Memory B cell (primary cell): ENCODE results near the gene SESN2.

Experiments used
- ATAC-seq: fragments of 150-1000 bp; cut with Tn5 transposase; 2 replicates; pipeline ENCODE4 v1.10.0; 2021; ENCODE audit warnings: low read depth, mild to moderate bottlenecking, moderate library complexity
- DNase-seq, 2 donors: peaks; one replicate each; pipeline ENCODE4 v3.0.0; 2022; ENCODE audit warnings: low spot score in 2 of 2
- H3K27ac Mint-ChIP-seq: one replicate; pipeline ENCODE4 v1.8.0; 2022; ENCODE audit warnings: mild to moderate bottlenecking, moderate library complexity, mixed read lengths
- H3K27me3 Mint-ChIP-seq: one replicate; pipeline ENCODE4 v1.8.0; 2022; ENCODE audit warnings: mixed read lengths
- H3K36me3 Mint-ChIP-seq: one replicate; pipeline ENCODE4 v1.8.0; 2022; ENCODE audit warnings: mild to moderate bottlenecking, mixed read lengths
- H3K4me1 Mint-ChIP-seq: one replicate; pipeline ENCODE4 v1.8.0; 2022; ENCODE audit warnings: mixed read lengths
- H3K4me3 Mint-ChIP-seq: one replicate; pipeline ENCODE4 v1.8.0; 2022; ENCODE audit warnings: mild to moderate bottlenecking, moderate library complexity, mixed read lengths
- H3K9me3 Mint-ChIP-seq: one replicate; pipeline ENCODE4 v1.8.0; 2022; ENCODE audit warnings: mixed read lengths

The SESN2 gene

GRCh38 chr1:28265577-28265976 is 6.3 kb downstream of the SESN2 start:
- DNase-seq: no peak
- Mint-ChIP-seq H3K27me3 (no peaks in the 10 kb centered on the region), H3K4me1 (peaks cover 15% of the 10 kb centered on the region), H3K27ac (no peak overlapping the region), H3K36me3 (peaks cover 2% of the 10 kb centered on the region), H3K4me3 (no peak overlapping the region), H3K9me3 (no peaks in the 10 kb centered on the region)
- no peak for ATAC-seq

GRCh38 chr1:28266920-28267322 is 7.6 kb downstream of the SESN2 start:
- Mint-ChIP-seq H3K4me1 (peaks cover 6% of the 10 kb centered on the region), H3K27ac (no peak overlapping the region), H3K4me3 (no peak overlapping the region), H3K27me3 (no peaks in the 10 kb centered on the region), H3K9me3 (no peaks in the 10 kb centered on the region), H3K36me3 (peaks cover 2% of the 10 kb centered on the region)
- DNase-seq (no peak), ATAC-seq (no peak)

DNA sequence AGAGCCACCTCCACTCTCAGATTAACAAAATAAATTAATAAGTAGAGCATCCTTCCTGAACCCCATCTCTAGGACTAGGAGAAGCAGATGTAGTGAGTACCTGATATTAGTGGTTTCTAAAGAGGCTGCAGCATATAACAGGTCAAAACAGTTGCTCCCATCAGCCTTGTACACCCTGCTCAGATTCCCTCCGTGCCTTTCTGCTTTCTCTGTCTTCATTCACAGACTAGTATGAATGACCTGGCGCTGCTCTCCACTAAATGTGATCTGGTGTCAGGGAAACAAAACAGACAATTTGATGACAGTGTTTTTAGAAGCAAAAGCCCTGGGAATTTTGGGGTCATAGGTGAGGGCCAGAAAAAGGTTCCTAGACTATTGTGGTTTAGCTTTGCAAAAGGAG is 8.3 kb downstream of the SESN2 start:
- Mint-ChIP-seq H3K9me3 (no peaks in the 10 kb centered on the region), H3K27me3 (no peaks in the 10 kb centered on the region), H3K4me3 (no peak overlapping the region), H3K36me3 (peaks cover 2% of the 10 kb centered on the region), H3K27ac (no peak overlapping the region), H3K4me1 (peaks cover 6% of the 10 kb centered on the region)
- no peak for ATAC-seq
- DNase-seq: no peak

GRCh38 chr1:28269529-28269928 is 10.2 kb downstream of the SESN2 start:
- Mint-ChIP-seq H3K4me3 (no peak overlapping the region), H3K27ac (no peak overlapping the region), H3K27me3 (no peaks in the 10 kb centered on the region), H3K4me1 (peaks cover 2% of the 10 kb centered on the region), H3K36me3 (peaks cover 2% of the 10 kb centered on the region), H3K9me3 (no peaks in the 10 kb centered on the region)
- ATAC-seq (no peak), DNase-seq (no peak)

DNA sequence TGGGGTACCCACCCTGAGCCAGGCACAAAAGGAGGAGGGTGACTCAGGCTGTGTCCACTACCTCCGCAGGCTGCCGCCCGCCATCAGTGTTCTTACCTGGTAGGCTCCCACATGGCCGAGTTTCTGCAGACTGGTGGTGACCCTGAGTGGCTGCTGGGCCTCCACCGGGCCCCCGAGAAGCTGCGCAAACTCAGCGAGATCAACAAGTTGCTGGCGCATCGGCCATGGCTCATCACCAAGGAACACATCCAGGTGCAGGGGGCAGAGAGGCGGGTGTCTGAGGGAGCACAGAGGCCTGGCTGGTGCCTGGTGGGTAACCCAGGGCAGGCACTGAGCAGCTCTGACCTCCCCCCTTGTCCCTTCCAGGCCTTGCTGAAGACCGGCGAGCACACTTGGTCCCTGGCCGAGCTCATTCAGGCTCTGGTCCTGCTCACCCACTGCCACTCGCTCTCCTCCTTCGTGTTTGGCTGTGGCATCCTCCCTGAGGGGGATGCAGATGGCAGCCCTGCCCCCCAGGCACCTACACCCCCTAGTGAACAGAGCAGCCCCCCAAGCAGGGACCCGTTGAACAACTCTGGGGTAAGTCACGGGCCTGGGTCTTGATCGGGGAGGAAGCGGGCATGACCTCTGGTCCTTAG is 13.0 kb downstream of the SESN2 start:
- H3K4me1 Mint-ChIP-seq: peaks cover 2% of the 10 kb centered on the region
- no peaks in the 10 kb centered on the region for H3K27me3 Mint-ChIP-seq
- no peak for ATAC-seq
- no peak for DNase-seq
- H3K36me3 Mint-ChIP-seq: peaks cover 7% of the 10 kb centered on the region
- H3K4me3 Mint-ChIP-seq: no peak overlapping the region
- no peaks in the 10 kb centered on the region for H3K9me3 Mint-ChIP-seq
- no peak overlapping the region for H3K27ac Mint-ChIP-seq

DNA sequence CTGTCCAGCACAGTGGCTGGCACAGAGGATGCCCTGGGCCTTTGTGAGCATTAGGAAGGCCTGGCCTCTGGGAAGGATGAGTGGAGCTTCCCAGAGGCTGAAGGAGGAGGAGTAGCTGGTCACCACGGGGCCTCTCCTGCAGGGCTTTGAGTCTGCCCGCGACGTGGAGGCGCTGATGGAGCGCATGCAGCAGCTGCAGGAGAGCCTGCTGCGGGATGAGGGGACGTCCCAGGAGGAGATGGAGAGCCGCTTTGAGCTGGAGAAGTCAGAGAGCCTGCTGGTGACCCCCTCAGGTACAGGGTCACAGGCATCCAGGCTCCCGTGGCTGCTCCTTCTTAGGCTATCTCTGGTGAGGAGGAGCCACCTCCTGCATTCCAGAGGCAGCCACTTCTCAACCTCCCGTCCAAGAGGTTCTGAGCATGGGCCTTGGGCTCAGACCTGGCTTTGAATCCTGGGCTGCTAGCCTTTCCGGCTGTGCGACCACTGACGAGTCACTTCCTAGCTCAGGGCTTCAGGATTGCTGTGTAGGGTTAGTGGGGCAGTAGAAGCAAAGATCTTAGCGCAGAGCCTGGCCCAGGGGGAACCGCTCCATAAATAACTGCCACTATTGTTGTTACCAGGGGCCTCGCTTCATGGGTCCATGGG is 14.0 kb downstream of the SESN2 start:
- H3K36me3 Mint-ChIP-seq: peaks cover 11% of the 10 kb centered on the region
- H3K4me3 Mint-ChIP-seq: no peak overlapping the region
- H3K4me1 Mint-ChIP-seq: peaks cover 2% of the 10 kb centered on the region
- ATAC-seq: no peak
- H3K27ac Mint-ChIP-seq: no peak overlapping the region
- no peak for DNase-seq
- H3K27me3 Mint-ChIP-seq: no peaks in the 10 kb centered on the region
- no peaks in the 10 kb centered on the region for H3K9me3 Mint-ChIP-seq

DNA sequence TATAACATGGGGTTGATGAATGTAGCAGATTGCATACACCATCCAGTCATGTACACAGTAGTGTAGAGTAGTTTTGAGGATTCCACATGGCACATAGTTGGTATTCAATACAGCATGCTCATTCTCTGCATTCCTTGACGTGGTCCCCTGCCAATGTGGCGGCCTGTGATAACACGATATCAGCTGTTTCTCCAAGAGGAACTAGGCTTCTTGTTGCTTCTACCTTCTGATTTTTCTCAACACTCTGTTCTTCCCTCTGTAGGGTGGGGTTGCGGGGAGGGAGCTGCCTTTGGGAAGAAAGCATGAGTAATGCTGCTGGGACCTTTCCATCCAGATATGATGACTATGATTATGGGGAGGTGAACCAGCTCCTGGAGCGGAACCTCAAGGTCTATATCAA is 19.4 kb downstream of the SESN2 start:
- Mint-ChIP-seq H3K9me3 (no peaks in the 10 kb centered on the region), H3K4me1 (no peaks in the 10 kb centered on the region), H3K27me3 (no peaks in the 10 kb centered on the region), H3K27ac (no peak overlapping the region), H3K36me3 (peaks cover 24% of the 10 kb centered on the region), H3K4me3 (no peak overlapping the region)
- DNase-seq (no peak), ATAC-seq (no peak)

DNA sequence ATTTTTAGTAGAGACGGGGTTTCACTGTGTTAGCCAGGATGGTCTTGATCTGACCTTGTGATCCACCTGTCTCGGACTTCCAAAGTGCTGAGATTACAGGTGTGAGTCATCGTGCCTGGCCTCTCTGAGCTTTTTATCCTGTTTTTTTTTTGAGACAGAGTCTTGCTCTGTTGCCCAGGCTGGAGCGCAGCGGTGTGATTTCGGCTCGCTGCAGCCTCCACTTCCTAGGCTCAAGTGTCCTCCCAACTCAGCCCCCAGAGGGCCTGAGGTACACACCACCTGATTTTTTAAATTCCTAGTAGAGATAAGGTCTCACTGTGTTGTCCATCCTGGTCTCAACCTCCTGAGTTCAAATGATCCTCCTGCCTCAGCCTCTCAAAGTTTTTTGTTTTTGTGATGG is 20.4 kb downstream of the SESN2 start:
- ATAC-seq (no peak), DNase-seq (no peak)
- no peaks in the 10 kb centered on the region for H3K4me1 Mint-ChIP-seq
- no peak overlapping the region for H3K27ac Mint-ChIP-seq
- no peaks in the 10 kb centered on the region for H3K9me3 Mint-ChIP-seq
- no peaks in the 10 kb centered on the region for H3K27me3 Mint-ChIP-seq
- peaks cover 24% of the 10 kb centered on the region for H3K36me3 Mint-ChIP-seq
- H3K4me3 Mint-ChIP-seq: no peak overlapping the region

- Mint-ChIP-seq H3K9me3 (no peaks in the 10 kb centered on the region), H3K36me3 (peaks cover 19% of the 10 kb centered on the region), H3K27me3 (no peaks in the 10 kb centered on the region), H3K4me3 (no peak overlapping the region), H3K4me1 (no peaks in the 10 kb centered on the region), H3K27ac (no peak overlapping the region)
- DNase-seq: no peak
- ATAC-seq: no peak
Measured at GRCh38 chr1:28280501-28280900, 21.2 kb downstream of the SESN2 start.

DNA sequence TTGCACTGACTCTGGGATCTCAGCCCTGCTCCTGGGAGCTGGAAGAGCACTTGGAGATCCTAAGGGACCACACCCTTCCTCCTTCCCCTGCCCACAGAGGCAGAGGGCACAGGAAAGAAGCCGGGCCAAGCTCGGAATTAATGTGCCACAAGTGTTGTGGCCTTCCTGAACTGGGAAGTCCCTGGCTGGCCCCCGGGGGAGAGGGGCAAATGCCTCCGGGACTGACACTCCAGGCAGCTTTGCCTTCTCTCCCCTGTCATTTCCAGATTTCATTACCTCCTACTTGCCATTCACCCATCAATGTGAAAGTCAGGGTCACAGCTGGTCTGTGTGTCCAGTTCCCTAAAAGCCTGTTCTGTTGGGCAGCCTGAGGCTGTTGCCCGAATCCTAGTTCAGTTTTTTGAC is 21.7 kb downstream of the SESN2 start:
- DNase-seq: no peak
- Mint-ChIP-seq H3K4me1 (no peaks in the 10 kb centered on the region), H3K27ac (no peak overlapping the region), H3K27me3 (no peaks in the 10 kb centered on the region), H3K36me3 (peaks cover 19% of the 10 kb centered on the region), H3K9me3 (no peaks in the 10 kb centered on the region), H3K4me3 (no peak overlapping the region)
- no peak for ATAC-seq

DNA sequence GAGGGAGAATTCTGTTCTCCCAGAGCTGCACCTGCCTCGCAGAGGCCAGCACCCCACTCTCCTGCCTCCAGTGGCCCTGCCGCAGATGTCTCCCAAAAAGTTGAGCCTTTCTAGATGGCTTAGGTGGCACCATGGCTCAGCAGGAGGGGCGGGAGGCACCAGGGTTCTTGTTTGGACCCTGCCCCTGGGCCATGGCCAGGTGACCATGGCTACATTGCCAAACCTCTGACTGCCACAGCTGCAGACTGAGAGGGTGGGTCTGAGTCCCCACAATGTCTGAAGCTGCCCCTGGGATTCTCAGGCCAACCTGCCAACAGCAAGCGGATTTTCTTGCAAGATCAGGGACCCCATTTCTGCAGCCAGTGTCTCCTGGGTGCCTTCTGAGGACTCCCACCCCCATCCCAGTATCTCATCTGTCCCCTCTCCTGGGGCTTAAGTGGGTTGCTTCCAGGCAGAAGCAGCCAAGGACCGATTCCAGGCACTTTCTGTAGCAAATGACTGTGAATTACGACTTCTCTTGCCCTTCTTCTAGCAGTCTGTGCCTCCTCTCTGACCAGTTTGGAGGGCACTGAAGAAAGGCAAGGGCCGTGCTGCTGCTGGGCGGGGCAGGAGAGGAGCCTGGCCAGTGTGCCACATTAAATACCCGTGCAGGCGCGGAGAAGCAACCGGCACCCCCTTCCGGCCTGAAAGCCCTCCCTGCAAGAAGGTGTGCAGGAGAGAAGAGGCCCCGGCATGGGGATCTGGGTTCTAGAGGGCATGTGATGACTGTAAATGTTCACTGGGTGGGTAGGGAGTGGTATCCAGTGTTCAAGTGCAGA is 22.5 kb downstream of the SESN2 start:
- no peaks in the 10 kb centered on the region for H3K4me1 Mint-ChIP-seq
- H3K27ac Mint-ChIP-seq: no peak overlapping the region
- no peak overlapping the region for H3K4me3 Mint-ChIP-seq
- H3K27me3 Mint-ChIP-seq: no peaks in the 10 kb centered on the region
- H3K36me3 Mint-ChIP-seq: peaks cover 19% of the 10 kb centered on the region
- ATAC-seq: no peak
- no peaks in the 10 kb centered on the region for H3K9me3 Mint-ChIP-seq
- DNase-seq: no peak

- Mint-ChIP-seq H3K27me3 (no peaks in the 10 kb centered on the region), H3K27ac (no peak overlapping the region), H3K4me1 (no peaks in the 10 kb centered on the region), H3K9me3 (no peaks in the 10 kb centered on the region), H3K36me3 (peaks cover 19% of the 10 kb centered on the region), H3K4me3 (no peak overlapping the region)
- no peak for DNase-seq
- no peak for ATAC-seq
Measured at GRCh38 chr1:28282426-28283407, 23.4 kb downstream of the SESN2 start.

DNA sequence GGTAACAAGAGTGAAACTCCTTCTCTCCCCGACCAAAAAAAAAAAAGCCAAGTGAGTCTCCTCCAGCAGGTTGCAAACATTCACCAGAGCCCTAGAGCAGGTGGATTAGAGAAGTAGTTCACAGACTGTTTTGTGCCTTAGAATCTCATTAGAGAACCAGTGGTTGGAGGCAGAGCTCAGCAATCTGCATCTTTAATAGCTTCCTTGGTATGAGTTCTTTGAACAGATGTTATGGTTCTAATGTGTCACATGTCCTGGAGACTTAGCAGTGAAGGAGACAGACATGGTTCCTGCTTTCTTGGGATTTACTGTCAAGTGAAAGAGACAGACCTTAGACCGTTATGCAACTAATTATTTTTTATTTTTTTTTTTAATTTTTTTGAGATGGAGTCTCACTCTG is 26.8 kb downstream of the SESN2 start:
- Mint-ChIP-seq H3K4me3 (no peak overlapping the region), H3K27me3 (no peaks in the 10 kb centered on the region)
- ATAC-seq: no peak

GRCh38 chr1:28288487-28288886 is 29.2 kb downstream of the SESN2 start:
- Mint-ChIP-seq H3K4me3 (no peak overlapping the region), H3K9me3 (no peaks in the 10 kb centered on the region), H3K27ac (no peak overlapping the region), H3K27me3 (no peaks in the 10 kb centered on the region), H3K4me1 (no peaks in the 10 kb centered on the region), H3K36me3 (no peaks in the 10 kb centered on the region)
- ATAC-seq: no peak
- no peak for DNase-seq

More for the DNA sequence above, 26.8 kb downstream of the SESN2 start:
- DNase-seq: no peak
- H3K27ac Mint-ChIP-seq: no peak overlapping the region
- H3K4me1 Mint-ChIP-seq: no peaks in the 10 kb centered on the region
- peaks cover 3% of the 10 kb centered on the region for H3K36me3 Mint-ChIP-seq
- H3K9me3 Mint-ChIP-seq: no peaks in the 10 kb centered on the region
